GM12891 (cell line): ENCODE results near the gene HARS2. TPM values are rescaled to one million over a fixed set of nuclear protein-coding genes. Genes with fewer than 3 reads are reported as not detected.
A peak's percentile ranks its signal among the peaks of the same experiment; 100 is the strongest.
"Not testable (repeated sequence)": the region's sequence is repeated elsewhere in the genome, so short reads cannot be mapped to it uniquely, and the experiment has no call there.

ENCODE experiments used
- DNase-seq: peaks from one replicate; pipeline ENCODE4 v3.0.0; 2011; ENCODE audit warnings: low spot score; ENCODE audit not compliant: insufficient read length
- FAIRE-seq: peaks from 2 replicates; lab custom pipeline; 2011; peaks lifted over from hg19 to GRCh38; lab: Jason Lieb, UNC
- PAX5 ChIP-seq: IDR thresholded peaks from 2 replicates; pipeline ENCODE4 v1.6.1; 2011; ENCODE audit warnings: low read length, moderate library complexity, mild to moderate bottlenecking; ENCODE audit not compliant: insufficient read depth, severe bottlenecking
- POLR2A ChIP-seq: IDR thresholded peaks from 2 replicates; pipeline ENCODE4 v1.6.1; 2011; ENCODE audit warnings: low read depth, low read length, control low read depth
- POLR2AphosphoS5 ChIP-seq: IDR thresholded peaks from 2 replicates; pipeline ENCODE4 v1.6.1; 2011; ENCODE audit warnings: low read depth, low read length, control low read depth
- POU2F2 ChIP-seq: IDR thresholded peaks from 2 replicates; pipeline ENCODE4 v1.6.1; 2011; ENCODE audit warnings: low read depth, mild to moderate bottlenecking, control low read depth, low read length, moderate library complexity
- SPI1 ChIP-seq: IDR thresholded peaks from 2 replicates; pipeline ENCODE4 v1.6.1; 2011; ENCODE audit warnings: low read depth, low read length, control low read depth
- TAF1 ChIP-seq: IDR thresholded peaks from 2 replicates; pipeline ENCODE4 v1.6.1; 2011; ENCODE audit warnings: low read depth, low read length, control low read depth
- polyA plus RNA-seq: library from polyadenylated mRNA; unstranded; fragments of >200 nt; gene quantifications from one replicate; pipeline ENCODE4 v1.2.1, GENCODE V29; 2012; ENCODE audit warnings: low read depth, missing spikeins, inconsistent platforms; ENCODE audit not compliant: missing spikeins

The HARS2 gene, protein sequence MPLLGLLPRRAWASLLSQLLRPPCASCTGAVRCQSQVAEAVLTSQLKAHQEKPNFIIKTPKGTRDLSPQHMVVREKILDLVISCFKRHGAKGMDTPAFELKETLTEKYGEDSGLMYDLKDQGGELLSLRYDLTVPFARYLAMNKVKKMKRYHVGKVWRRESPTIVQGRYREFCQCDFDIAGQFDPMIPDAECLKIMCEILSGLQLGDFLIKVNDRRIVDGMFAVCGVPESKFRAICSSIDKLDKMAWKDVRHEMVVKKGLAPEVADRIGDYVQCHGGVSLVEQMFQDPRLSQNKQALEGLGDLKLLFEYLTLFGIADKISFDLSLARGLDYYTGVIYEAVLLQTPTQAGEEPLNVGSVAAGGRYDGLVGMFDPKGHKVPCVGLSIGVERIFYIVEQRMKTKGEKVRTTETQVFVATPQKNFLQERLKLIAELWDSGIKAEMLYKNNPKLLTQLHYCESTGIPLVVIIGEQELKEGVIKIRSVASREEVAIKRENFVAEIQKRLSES
- 19.7 TPM for polyA plus RNA-seq

DNA sequence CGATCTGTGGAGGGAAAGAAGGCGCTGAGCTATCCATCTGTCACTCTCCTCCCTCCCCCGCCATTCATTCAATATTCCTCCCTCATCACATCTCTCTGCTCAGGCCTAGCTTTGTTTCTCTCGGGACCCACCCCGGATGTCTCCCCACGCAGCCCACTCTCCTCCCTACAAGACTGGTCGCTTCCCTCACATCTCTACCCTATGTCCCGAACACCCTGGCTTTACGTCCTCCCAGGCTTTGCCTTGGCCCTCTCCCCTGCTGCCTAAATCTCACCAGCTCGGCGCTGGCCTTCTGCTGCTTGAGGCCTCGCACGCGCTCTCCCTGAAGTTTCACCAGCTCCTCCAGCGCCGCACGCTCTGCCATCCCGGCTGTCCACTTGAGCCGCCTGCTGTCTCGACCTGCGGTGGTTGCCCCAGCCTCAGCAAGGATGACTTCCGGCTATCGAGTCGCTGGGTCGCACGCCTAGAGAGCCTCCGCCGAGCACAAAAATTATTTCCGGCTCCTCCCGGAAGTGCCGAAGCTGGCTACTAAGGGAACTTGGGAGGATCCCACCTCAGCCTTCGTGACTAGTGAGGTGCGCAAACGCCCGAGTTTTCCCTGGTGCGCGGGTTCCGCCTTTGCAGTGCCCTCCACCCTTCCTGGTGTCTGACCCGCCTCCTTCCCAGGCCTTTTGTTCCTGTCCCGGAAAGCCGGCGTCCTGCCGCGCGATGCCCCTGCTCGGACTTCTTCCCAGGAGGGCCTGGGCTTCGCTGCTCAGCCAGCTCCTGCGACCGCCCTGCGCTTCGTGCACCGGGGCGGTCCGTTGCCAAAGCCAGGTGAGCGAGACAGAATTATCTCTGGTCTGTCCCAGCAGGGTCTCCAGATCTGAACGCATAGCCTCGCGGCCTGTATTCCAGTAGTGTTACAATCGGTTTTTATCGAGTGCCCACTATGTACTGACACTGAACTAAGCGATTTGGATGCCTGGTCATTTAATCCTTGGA is at the start of gene HARS2, which contains the start of gene HARS1:
TSS of gene HARS2 (plus strand) at position 515 of the 984 bp plus-strand sequence. CDS start at position 709, 194 bp downstream.
TSS of gene HARS1 (minus strand) at position 430 of the 984 bp plus-strand sequence. CDS start at position 364, 66 bp downstream.
- TF ChIP-seq POU2F2 (no peak; the same call in none of the 2 replicates), POLR2AphosphoS5 (peak; percentile 92), POLR2A (peak; percentile 88), SPI1 (0 out of 2 replicates have a peak, but pooled peaks have one; percentile 24), TAF1 (peak; percentile 80), PAX5 (no peak)
- peak; percentile 82 for DNase-seq
- FAIRE-seq, result peak; percentile 91

GRCh38 chr5:140641716-140642115 is 49.5 kb upstream of the HARS2 start:
- TF ChIP-seq SPI1 (no peak), TAF1 (no peak), PAX5 (no peak), POLR2A (no peak), POLR2AphosphoS5 (no peak), POU2F2 (no peak)
- DNase-seq (no peak), FAIRE-seq (no peak)

DNA sequence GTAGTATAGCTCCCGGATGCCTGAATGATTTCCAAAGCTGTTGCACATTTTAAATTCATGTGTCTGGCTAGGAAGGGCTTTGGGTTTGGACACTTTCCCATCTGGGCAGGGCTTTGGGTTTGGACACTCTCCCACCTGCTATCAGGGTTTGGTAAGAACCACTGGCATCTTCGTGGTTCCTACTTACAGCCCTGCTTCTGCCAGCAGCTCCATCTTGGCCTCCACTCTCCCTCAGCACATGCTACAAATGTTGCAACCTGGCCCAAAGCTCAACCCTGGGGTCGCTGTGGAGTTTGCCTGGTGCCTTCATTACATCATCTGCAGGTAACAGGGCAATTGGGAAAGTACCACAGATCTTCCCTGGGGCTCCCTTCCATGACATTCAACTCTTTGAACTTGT is 48.5 kb upstream of the HARS2 start:
- FAIRE-seq, result no peak
- TF ChIP-seq SPI1 (no peak), PAX5 (no peak), POU2F2 (no peak), POLR2AphosphoS5 (no peak), TAF1 (no peak), POLR2A (no peak)
- DNase-seq, result no peak

DNA sequence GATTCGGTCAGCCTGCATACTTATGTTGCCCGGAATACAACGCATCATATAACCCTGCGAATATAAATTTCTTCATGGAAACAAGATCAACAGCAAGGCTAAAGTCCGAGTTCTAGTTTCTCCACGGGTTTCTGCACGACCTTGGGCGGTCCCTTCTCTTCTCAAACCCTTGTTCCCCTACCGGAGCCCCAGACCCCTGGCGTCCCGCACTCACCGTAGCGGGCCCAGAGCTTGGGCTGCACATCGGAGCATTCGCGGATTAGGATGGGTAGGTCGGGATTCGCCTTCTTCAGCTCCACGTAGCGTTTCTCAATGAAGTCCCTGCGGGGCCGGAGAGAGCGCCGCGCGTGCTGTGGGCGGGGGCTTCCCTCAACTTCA is 44.2 kb upstream of the HARS2 start:
- TF ChIP-seq PAX5 (no peak), POLR2AphosphoS5 (no peak), POU2F2 (no peak), POLR2A (no peak), SPI1 (no peak), TAF1 (no peak)
- FAIRE-seq, result no peak
- DNase-seq, result no peak

DNA sequence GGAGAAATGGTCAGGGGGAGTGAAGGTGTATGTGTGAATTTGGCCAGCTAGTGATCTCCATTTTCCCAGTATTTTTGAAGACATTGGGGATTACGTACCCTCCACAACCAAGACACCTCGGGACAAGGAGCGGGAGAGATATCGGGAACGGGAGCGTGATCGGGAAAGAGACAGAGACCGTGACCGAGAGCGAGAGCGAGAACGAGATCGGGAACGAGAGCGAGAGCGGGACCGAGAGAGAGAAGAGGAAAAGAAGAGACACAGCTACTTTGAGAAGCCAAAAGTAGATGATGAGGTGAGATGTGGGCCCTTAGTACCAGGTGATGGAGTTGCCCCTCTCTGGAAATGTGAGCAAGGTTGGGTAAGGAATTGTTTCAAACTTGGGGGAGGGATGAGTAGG is 32.4 kb upstream of the HARS2 start:
- no peak for DNase-seq
- TF ChIP-seq POLR2A (no peak), TAF1 (no peak), POLR2AphosphoS5 (no peak), PAX5 (no peak), POU2F2 (no peak)
- FAIRE-seq, result no peak

DNA sequence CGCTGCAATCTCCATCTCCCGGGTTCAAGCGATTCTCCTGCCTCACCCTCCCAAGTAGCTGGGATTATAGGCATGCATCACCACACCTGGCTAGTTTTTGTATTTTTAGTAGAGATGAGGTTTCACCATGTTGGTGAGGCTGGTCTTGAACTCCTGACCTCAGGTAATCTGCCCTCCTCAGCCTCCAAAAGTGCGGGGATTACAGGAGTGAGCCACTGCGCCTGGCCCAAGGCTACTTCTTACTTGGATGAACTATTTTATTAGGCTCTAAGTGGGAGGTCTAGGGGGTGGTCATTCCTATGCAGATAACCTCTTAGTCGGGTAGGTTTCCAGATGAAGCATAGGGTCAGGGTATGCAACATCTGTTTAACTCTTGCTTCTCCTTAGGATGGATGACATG is 30.9 kb upstream of the HARS2 start:
- DNase-seq, FAIRE-seq: not testable (repeated sequence)

- no peak for DNase-seq
- FAIRE-seq, result no peak
- TF ChIP-seq POLR2AphosphoS5 (no peak), PAX5 (no peak), SPI1 (no peak), POU2F2 (no peak), POLR2A (no peak), TAF1 (no peak)
Measured at GRCh38 chr5:140664030-140664358, 27.3 kb upstream of the HARS2 start.

GRCh38 chr5:140664359-140665119 is 26.7 kb upstream of the HARS2 start, which contains the start of gene WDR55:
Gene WDR55, plus strand, starts transcription at chr5:140664904. Its CDS starts 9 bp downstream, at chr5:140664913.
- DNase-seq (peak; percentile 88), FAIRE-seq (peak; percentile 94)
- peak; percentile 23 for TF ChIP-seq PAX5
- TF ChIP-seq POLR2A, result peak; percentile 94
- TF ChIP-seq POU2F2, result peak; percentile 49; the same call in 1 of the 2 replicates
- peak; percentile 81 for TF ChIP-seq POLR2AphosphoS5
- peak; percentile 39; the same call in 1 of the 2 replicates for TF ChIP-seq SPI1
- peak; percentile 67 for TF ChIP-seq TAF1

DNA sequence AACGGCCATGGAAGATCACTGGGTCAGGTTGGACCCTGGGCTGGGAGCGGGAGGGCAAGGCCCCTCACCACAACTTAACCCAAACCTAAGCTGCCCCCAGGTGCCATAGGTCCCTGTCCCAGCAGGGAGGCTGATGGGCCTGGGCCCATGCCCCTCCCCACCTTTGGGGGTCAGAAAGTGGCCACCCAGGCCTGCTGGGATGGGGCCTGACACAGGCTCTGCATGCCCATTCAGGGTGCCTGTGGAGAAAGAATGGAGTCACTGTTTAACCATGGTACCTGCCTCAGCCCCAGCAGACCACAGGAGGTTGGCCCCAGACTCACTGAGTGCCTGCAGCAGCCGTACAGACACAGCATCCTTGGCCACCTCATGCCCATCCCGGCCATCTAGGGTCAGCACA is 20.2 kb upstream of the HARS2 start:
- not testable (repeated sequence) for DNase-seq, FAIRE-seq
